ENCODE data around the gene OPCML. TPM values are rescaled to one million over a fixed set of nuclear protein-coding genes. Genes with fewer than 3 reads are reported as not detected.

OPCML gene
- total and polyA plus RNA-seq, 2 donors (not counting 1 experiment from before 2014, with no cell fraction given), result not detected

GRCh38 chr11:132627981-132628380, 904.3 kb downstream of the OPCML start:
- ChIA-PET POLR2A (no interaction called here), CTCF (interaction anchor here (0.6 kb wide), 1 partner anchor 217 kb away, joined by 4 read pairs; no protein-coding TSS in a partner anchor)
- WGBS (ENCODE audit: insufficient coverage), result 93% methylated on average over 3 of the region's 3 CpGs
- no peak for DNase-seq
- TF ChIP-seq EZH2 (IDR thresholded peaks at IDR 0.05; ENCODE audit: borderline replicate concordance, insufficient read depth, low read depth, low read length, poor library complexity, severe bottlenecking) (no peak), CTCF (IDR thresholded peaks at IDR 0.05) (no peak)
- Histone ChIP-seq H3K4me3 (ENCODE audit: control extremely low read depth in 1 of 5, extremely low read depth in 1 of 5, insufficient read depth in 1 of 5, low read depth in 2 of 5, low read length in 4 of 5) (no peak overlapping the region), H3K9ac (ENCODE audit: low read length) (no peak overlapping the region), H3K4me2 (replicated peaks; ENCODE audit: low read depth, low read length, poor library complexity, severe bottlenecking) (no peak overlapping the region), H3K79me2 (ENCODE audit: control insufficient read depth, insufficient read depth, low read length) (no peaks in the 10 kb centered on the region), H3K27me3 (replicated peaks in 1 of 4; ENCODE audit: control extremely low read depth in 1 of 4, control insufficient read depth in 3 of 4, insufficient read depth in 4 of 4, low read length in 3 of 4) (no peaks in the 10 kb centered on the region), H3K36me3 (replicated peaks in 1 of 2; ENCODE audit: control extremely low read depth in 1 of 2, control insufficient read depth in 1 of 2, extremely low read depth in 1 of 2, insufficient read depth in 2 of 2, low read length in 1 of 2) (no peaks in the 10 kb centered on the region), H3K27ac (ENCODE audit: low read length in 2 of 2) (no peak overlapping the region), H3K4me1 (ENCODE audit: control insufficient read depth in 2 of 2, insufficient read depth in 2 of 2, low read length in 2 of 2) (no peaks in the 10 kb centered on the region), H2AFZ (ENCODE audit: insufficient read depth, low read depth, low read length, poor library complexity, severe bottlenecking) (no peak overlapping the region), H3K9me3 (ENCODE audit: control extremely low read depth in 1 of 3, control insufficient read depth in 2 of 3, insufficient read depth in 1 of 3, low read length in 2 of 3) (peaks cover 0 to 6% (median 0%) of the 10 kb centered on the region in 3 donors), H4K20me1 (ENCODE audit: control insufficient read depth, insufficient read depth, low read length, poor library complexity, severe bottlenecking) (no peaks in the 10 kb centered on the region)
- Mint-ChIP-seq H3K4me3 (no peak overlapping the region), H3K9me3 (ENCODE audit: insufficient read depth) (peaks cover 9% of the 10 kb centered on the region), H3K27ac (no peak overlapping the region), H3K4me1 (no peaks in the 10 kb centered on the region), H3K27me3 (no peaks in the 10 kb centered on the region)
- no peak for ATAC-seq (ENCODE audit: low read depth)
- intact Hi-C loops (cut with micrococcal nuclease), result no loop called here

GRCh38 chr11:132626446-132626845, 905.9 kb downstream of the OPCML start:
- intact Hi-C loops (cut with micrococcal nuclease), result no loop called here
- H3K4me3 ChIP-seq (ENCODE audit: control extremely low read depth in 1 of 5, extremely low read depth in 1 of 5, insufficient read depth in 1 of 5, low read depth in 2 of 5, low read length in 4 of 5), result no peak overlapping the region
- ChIA-PET CTCF (no interaction called here), POLR2A (no interaction called here)
- H3K4me2 ChIP-seq (replicated peaks; ENCODE audit: low read depth, low read length, poor library complexity, severe bottlenecking), result no peak overlapping the region
- H3K4me1 Mint-ChIP-seq, result no peaks in the 10 kb centered on the region
- no peak overlapping the region for H3K4me3 Mint-ChIP-seq
- WGBS (ENCODE audit: insufficient coverage), result no CpG with 5 or more reads among the region's 2 CpGs
- DNase-seq, result no peak
- H3K9me3 Mint-ChIP-seq (ENCODE audit: insufficient read depth), result peaks cover 9% of the 10 kb centered on the region
- no peak overlapping the region for H3K9ac ChIP-seq (ENCODE audit: low read length)
- H4K20me1 ChIP-seq (ENCODE audit: control insufficient read depth, insufficient read depth, low read length, poor library complexity, severe bottlenecking), result no peaks in the 10 kb centered on the region
- ATAC-seq (ENCODE audit: low read depth), result no peak
- no peaks in the 10 kb centered on the region for H3K27me3 Mint-ChIP-seq
- H3K27me3 ChIP-seq (replicated peaks in 1 of 4; ENCODE audit: control extremely low read depth in 1 of 4, control insufficient read depth in 3 of 4, insufficient read depth in 4 of 4, low read length in 3 of 4), result no peaks in the 10 kb centered on the region
- no peak overlapping the region for H3K27ac Mint-ChIP-seq
- H3K36me3 ChIP-seq (replicated peaks in 1 of 2; ENCODE audit: control extremely low read depth in 1 of 2, control insufficient read depth in 1 of 2, extremely low read depth in 1 of 2, insufficient read depth in 2 of 2, low read length in 1 of 2), result no peaks in the 10 kb centered on the region
- no peak overlapping the region for H2AFZ ChIP-seq (ENCODE audit: insufficient read depth, low read depth, low read length, poor library complexity, severe bottlenecking)
- H3K79me2 ChIP-seq (ENCODE audit: control insufficient read depth, insufficient read depth, low read length), result no peaks in the 10 kb centered on the region
- H3K9me3 ChIP-seq (ENCODE audit: control extremely low read depth in 1 of 3, control insufficient read depth in 2 of 3, insufficient read depth in 1 of 3, low read length in 2 of 3), result no peaks in the 10 kb centered on the region
- no peaks in the 10 kb centered on the region for H3K4me1 ChIP-seq (ENCODE audit: control insufficient read depth in 2 of 2, insufficient read depth in 2 of 2, low read length in 2 of 2)
- TF ChIP-seq CTCF (IDR thresholded peaks at IDR 0.05) (no peak), EZH2 (IDR thresholded peaks at IDR 0.05; ENCODE audit: borderline replicate concordance, insufficient read depth, low read depth, low read length, poor library complexity, severe bottlenecking) (no peak)
- no peak overlapping the region for H3K27ac ChIP-seq (ENCODE audit: low read length in 2 of 2)
